Stimulated activated effector memory CD8-positive, alpha-beta T cell treated with anti-CD3 and anti-CD28 coated beads, Interleukin-12 subunit alpha, Interleukin-12 subunit beta, amount 100 ng/mL, for 72 hours (primary cell): Measurements from ENCODE around the gene CPEB3.

Source experiments
- ATAC-seq: fragments of 150-1000 bp; cut with Tn5 transposase; 2 replicates; pipeline ENCODE4 v1.10.0; 2021
- DNase-seq, 2 donors: peaks; one replicate each; pipeline ENCODE4 v3.0.0; 2021 to 2022; ENCODE audit warnings: low spot score in 2 of 2
- H3K27ac Mint-ChIP-seq: one replicate; pipeline ENCODE4 v1.8.0; 2022; ENCODE audit warnings: mild to moderate bottlenecking, mixed read lengths
- H3K36me3 Mint-ChIP-seq: one replicate; pipeline ENCODE4 v1.8.0; 2022; ENCODE audit warnings: mild to moderate bottlenecking, mixed read lengths
- H3K4me1 Mint-ChIP-seq: one replicate; pipeline ENCODE4 v1.8.0; 2022; ENCODE audit warnings: mixed read lengths
- H3K4me3 Mint-ChIP-seq: one replicate; pipeline ENCODE4 v1.8.0; 2022; ENCODE audit warnings: mild to moderate bottlenecking, mixed read lengths
- H3K9me3 Mint-ChIP-seq: one replicate; pipeline ENCODE4 v1.8.0; 2022; ENCODE audit warnings: mixed read lengths

The CPEB3 gene

GRCh38 chr10:92080244-92080643, 210.6 kb downstream of the CPEB3 start:
- Mint-ChIP-seq H3K27ac (no peak overlapping the region), H3K4me3 (no peak overlapping the region), H3K4me1 (no peaks in the 10 kb centered on the region), H3K9me3 (no peaks in the 10 kb centered on the region), H3K36me3 (peaks cover 20% of the 10 kb centered on the region)
- no peak for DNase-seq
- no peak for ATAC-seq

GRCh38 chr10:92079003-92079402, 211.9 kb downstream of the CPEB3 start:
- no peak for ATAC-seq
- H3K4me1 Mint-ChIP-seq = no peaks in the 10 kb centered on the region
- H3K4me3 Mint-ChIP-seq = no peak overlapping the region
- H3K9me3 Mint-ChIP-seq = no peaks in the 10 kb centered on the region
- no peak for DNase-seq
- peaks cover 20% of the 10 kb centered on the region for H3K36me3 Mint-ChIP-seq
- no peak overlapping the region for H3K27ac Mint-ChIP-seq

GRCh38 chr10:92076722-92077121, 214.2 kb downstream of the CPEB3 start:
- Mint-ChIP-seq H3K36me3 (peaks cover 20% of the 10 kb centered on the region), H3K9me3 (no peaks in the 10 kb centered on the region), H3K4me3 (no peak overlapping the region), H3K27ac (no peak overlapping the region), H3K4me1 (no peaks in the 10 kb centered on the region)
- ATAC-seq (no peak), DNase-seq (no peak)

- DNase-seq = no peak
- Mint-ChIP-seq H3K27ac (no peak overlapping the region), H3K9me3 (no peaks in the 10 kb centered on the region), H3K36me3 (peaks cover 13% of the 10 kb centered on the region), H3K4me3 (no peak overlapping the region), H3K4me1 (no peaks in the 10 kb centered on the region)
- ATAC-seq = no peak
Observed at GRCh38 chr10:92075829-92076228, 215.0 kb downstream of the CPEB3 start.

- no peak overlapping the region for H3K4me3 Mint-ChIP-seq
- ATAC-seq (no peak), DNase-seq (no peak)
- H3K4me1 Mint-ChIP-seq = no peaks in the 10 kb centered on the region
- no peaks in the 10 kb centered on the region for H3K9me3 Mint-ChIP-seq
- no peak overlapping the region for H3K27ac Mint-ChIP-seq
- no peaks in the 10 kb centered on the region for H3K36me3 Mint-ChIP-seq
Observed at GRCh38 chr10:92074126-92074887, 216.6 kb downstream of the CPEB3 start.

GRCh38 chr10:92068900-92069299, 222.0 kb downstream of the CPEB3 start:
- Mint-ChIP-seq H3K9me3 (no peaks in the 10 kb centered on the region), H3K36me3 (no peaks in the 10 kb centered on the region), H3K4me1 (no peaks in the 10 kb centered on the region), H3K27ac (no peak overlapping the region), H3K4me3 (no peak overlapping the region)
- no peak for ATAC-seq
- DNase-seq = no peak

- Mint-ChIP-seq H3K27ac (no peak overlapping the region), H3K4me3 (no peak overlapping the region), H3K36me3 (no peaks in the 10 kb centered on the region), H3K4me1 (no peaks in the 10 kb centered on the region), H3K9me3 (no peaks in the 10 kb centered on the region)
- ATAC-seq = no peak
- DNase-seq = no peak
Observed at GRCh38 chr10:92066386-92066785, 224.5 kb downstream of the CPEB3 start.

- Mint-ChIP-seq H3K4me3 (no peak overlapping the region), H3K27ac (no peak overlapping the region), H3K9me3 (no peaks in the 10 kb centered on the region), H3K4me1 (peaks cover under 1% of the 10 kb centered on the region), H3K36me3 (no peaks in the 10 kb centered on the region)
- ATAC-seq = no peak
- DNase-seq = no peak
Observed at GRCh38 chr10:92064506-92064905, 226.4 kb downstream of the CPEB3 start.

- H3K4me3 Mint-ChIP-seq = no peak overlapping the region
- no peaks in the 10 kb centered on the region for H3K9me3 Mint-ChIP-seq
- H3K27ac Mint-ChIP-seq = no peak overlapping the region
- no peak for ATAC-seq
- H3K4me1 Mint-ChIP-seq = peaks cover 4% of the 10 kb centered on the region
- H3K36me3 Mint-ChIP-seq = no peaks in the 10 kb centered on the region
- DNase-seq = no peak
Observed at GRCh38 chr10:92062273-92062672, 228.6 kb downstream of the CPEB3 start.

GRCh38 chr10:92054807-92055206, 236.1 kb downstream of the CPEB3 start:
- ATAC-seq = no peak
- H3K4me3 Mint-ChIP-seq = no peak overlapping the region
- H3K27ac Mint-ChIP-seq = no peak overlapping the region
- H3K36me3 Mint-ChIP-seq = no peaks in the 10 kb centered on the region
- H3K4me1 Mint-ChIP-seq = peaks cover 4% of the 10 kb centered on the region
- DNase-seq = no peak
- H3K9me3 Mint-ChIP-seq = no peaks in the 10 kb centered on the region

GRCh38 chr10:92052741-92053140, 238.1 kb downstream of the CPEB3 start:
- H3K27ac Mint-ChIP-seq = peak overlapping the region; percentile 43
- H3K4me3 Mint-ChIP-seq = no peak overlapping the region
- ATAC-seq (no peak), DNase-seq (no peak)
- H3K9me3 Mint-ChIP-seq = no peaks in the 10 kb centered on the region
- H3K4me1 Mint-ChIP-seq = peaks cover 10% of the 10 kb centered on the region
- no peaks in the 10 kb centered on the region for H3K36me3 Mint-ChIP-seq

- Mint-ChIP-seq H3K9me3 (no peaks in the 10 kb centered on the region), H3K4me1 (peaks cover 13% of the 10 kb centered on the region), H3K4me3 (no peak overlapping the region), H3K27ac (no peak overlapping the region), H3K36me3 (no peaks in the 10 kb centered on the region)
- DNase-seq (no peak), ATAC-seq (no peak)
Observed at GRCh38 chr10:92052088-92052487, 238.8 kb downstream of the CPEB3 start.

GRCh38 chr10:92047215-92047614, 243.7 kb downstream of the CPEB3 start:
- Mint-ChIP-seq H3K27ac (no peak overlapping the region), H3K4me3 (no peak overlapping the region), H3K36me3 (no peaks in the 10 kb centered on the region), H3K9me3 (no peaks in the 10 kb centered on the region), H3K4me1 (peaks cover 13% of the 10 kb centered on the region)
- DNase-seq = no peak
- ATAC-seq = no peak

- ATAC-seq (no peak), DNase-seq (no peak)
- no peaks in the 10 kb centered on the region for H3K9me3 Mint-ChIP-seq
- H3K4me3 Mint-ChIP-seq = no peak overlapping the region
- no peak overlapping the region for H3K27ac Mint-ChIP-seq
- H3K4me1 Mint-ChIP-seq = peaks cover 13% of the 10 kb centered on the region
- no peaks in the 10 kb centered on the region for H3K36me3 Mint-ChIP-seq
Observed at GRCh38 chr10:92045641-92046106, 245.2 kb downstream of the CPEB3 start.

- Mint-ChIP-seq H3K9me3 (no peaks in the 10 kb centered on the region), H3K36me3 (peaks cover 2% of the 10 kb centered on the region), H3K4me1 (peaks cover under 1% of the 10 kb centered on the region), H3K4me3 (no peak overlapping the region), H3K27ac (no peak overlapping the region)
- DNase-seq (no peak), ATAC-seq (no peak)
Observed at GRCh38 chr10:92042541-92042940, 248.3 kb downstream of the CPEB3 start.

GRCh38 chr10:92038949-92039348, 251.9 kb downstream of the CPEB3 start:
- DNase-seq = no peak

More at GRCh38 chr10:92038949-92039348, 251.9 kb downstream of the CPEB3 start:
- no peak for ATAC-seq
- no peak overlapping the region for H3K4me3 Mint-ChIP-seq
- no peaks in the 10 kb centered on the region for H3K9me3 Mint-ChIP-seq
- H3K36me3 Mint-ChIP-seq = peaks cover 19% of the 10 kb centered on the region
- H3K4me1 Mint-ChIP-seq = no peaks in the 10 kb centered on the region
- no peak overlapping the region for H3K27ac Mint-ChIP-seq
